Astrocyte of the cerebellum (primary cell): ENCODE results near the gene PPAN.

ENCODE experiments used
- DNase-seq: peaks from one replicate; pipeline ENCODE4 v3.0.0-alpha.2; 2011; ENCODE audit warnings: low read depth
- H3K4me3 ChIP-seq: 2 replicates; pipeline ENCODE4 v1.5.1; 2011; ENCODE audit warnings: mild to moderate bottlenecking, low read depth, low read length, moderate library complexity
- in situ Hi-C: cut with HindIII; loops from 2 replicates; pipeline ENCODE4 v1.10.0; 2017; ENCODE audit warnings: low sequenced_read_pairs
- TF ChIP-seq, protein P1 (sequence below): IDR thresholded peaks from 2 replicates; pipeline ENCODE4 v1.5.1; 2012; ENCODE audit warnings: low read length, low read depth, moderate library complexity, mild to moderate bottlenecking; ENCODE audit errors: missing control alignments

Gene PPAN

DNA sequence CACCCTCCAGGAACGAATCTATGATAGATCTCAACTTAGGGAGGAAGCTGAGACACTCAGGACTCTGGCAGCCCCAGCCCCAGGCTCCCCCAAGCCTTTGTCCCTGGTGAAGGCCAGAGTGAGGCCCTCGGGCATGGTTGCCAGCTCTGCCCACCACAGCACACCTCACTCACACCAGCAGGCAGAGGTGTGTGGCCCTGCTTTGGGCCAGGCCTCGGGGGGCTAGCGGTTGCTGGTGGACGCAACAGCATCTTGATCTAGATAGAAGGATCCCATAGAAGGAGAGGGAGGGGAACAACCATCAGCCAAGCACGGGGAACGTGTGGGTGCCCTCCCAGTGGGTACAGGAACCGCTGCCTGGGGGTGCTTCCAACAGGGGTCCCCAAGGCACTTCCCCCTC is 51.9 kb downstream of the PPAN start:
- TF ChIP-seq, protein P1, sequence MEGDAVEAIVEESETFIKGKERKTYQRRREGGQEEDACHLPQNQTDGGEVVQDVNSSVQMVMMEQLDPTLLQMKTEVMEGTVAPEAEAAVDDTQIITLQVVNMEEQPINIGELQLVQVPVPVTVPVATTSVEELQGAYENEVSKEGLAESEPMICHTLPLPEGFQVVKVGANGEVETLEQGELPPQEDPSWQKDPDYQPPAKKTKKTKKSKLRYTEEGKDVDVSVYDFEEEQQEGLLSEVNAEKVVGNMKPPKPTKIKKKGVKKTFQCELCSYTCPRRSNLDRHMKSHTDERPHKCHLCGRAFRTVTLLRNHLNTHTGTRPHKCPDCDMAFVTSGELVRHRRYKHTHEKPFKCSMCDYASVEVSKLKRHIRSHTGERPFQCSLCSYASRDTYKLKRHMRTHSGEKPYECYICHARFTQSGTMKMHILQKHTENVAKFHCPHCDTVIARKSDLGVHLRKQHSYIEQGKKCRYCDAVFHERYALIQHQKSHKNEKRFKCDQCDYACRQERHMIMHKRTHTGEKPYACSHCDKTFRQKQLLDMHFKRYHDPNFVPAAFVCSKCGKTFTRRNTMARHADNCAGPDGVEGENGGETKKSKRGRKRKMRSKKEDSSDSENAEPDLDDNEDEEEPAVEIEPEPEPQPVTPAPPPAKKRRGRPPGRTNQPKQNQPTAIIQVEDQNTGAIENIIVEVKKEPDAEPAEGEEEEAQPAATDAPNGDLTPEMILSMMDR, result no peak
- no peak for DNase-seq
- H3K4me3 ChIP-seq, result no peak overlapping the region
- in situ Hi-C loops, result no loop called here

GRCh38 chr19:10158485-10158884 is 52.3 kb downstream of the PPAN start:
- TF ChIP-seq, protein P1, result no peak
- no peak overlapping the region for H3K4me3 ChIP-seq
- no peak for DNase-seq
- in situ Hi-C loops, result no loop called here

GRCh38 chr19:10159610-10160009 is 53.4 kb downstream of the PPAN start:
- no peak overlapping the region for H3K4me3 ChIP-seq
- in situ Hi-C loops, result no loop called here
- TF ChIP-seq, protein P1, result no peak
- DNase-seq, result no peak
